NCI-H345 treated with DMSO at 0.1 percent for 48 hours (cell line): ENCODE data around the gene AHDC1.

Experiments
- DNase-seq: peaks from one replicate; lab custom pipeline; 2025; ENCODE audit not compliant: unreplicated experiment; lab: John Stamatoyannopoulos, UW

Gene AHDC1

GRCh38 chr1:27566462-27567145 is 37.3 kb downstream of the AHDC1 start:
- DNase-seq = no peak

- no peak for DNase-seq
Measured at GRCh38 chr1:27564710-27565649, 39.0 kb downstream of the AHDC1 start.

- DNase-seq = no peak
Measured at GRCh38 chr1:27563591-27564471, 40.1 kb downstream of the AHDC1 start.

GRCh38 chr1:27563341-27563590 is 40.7 kb downstream of the AHDC1 start:
- DNase-seq = no peak

- no peak for DNase-seq
Measured at GRCh38 chr1:27562534-27563340, 41.2 kb downstream of the AHDC1 start.

- no peak for DNase-seq
Measured at GRCh38 chr1:27562021-27562420, 41.9 kb downstream of the AHDC1 start.

GRCh38 chr1:27561124-27561899 is 42.6 kb downstream of the AHDC1 start:
- no peak for DNase-seq

GRCh38 chr1:27560268-27561123 is 43.4 kb downstream of the AHDC1 start:
- no peak for DNase-seq

- no peak for DNase-seq
Measured at GRCh38 chr1:27559466-27560030, 44.4 kb downstream of the AHDC1 start.

GRCh38 chr1:27557596-27558340 is 46.2 kb downstream of the AHDC1 start:
- no peak for DNase-seq

GRCh38 chr1:27556781-27557595 is 47.0 kb downstream of the AHDC1 start:
- DNase-seq = peak; percentile 23

- DNase-seq = no peak
Measured at GRCh38 chr1:27556435-27556780, 47.5 kb downstream of the AHDC1 start.

- DNase-seq = no peak
Measured at GRCh38 chr1:27555700-27556424, 48.1 kb downstream of the AHDC1 start.

GRCh38 chr1:27554759-27555699 is 48.9 kb downstream of the AHDC1 start:
- DNase-seq = no peak

GRCh38 chr1:27554293-27554692 is 49.7 kb downstream of the AHDC1 start:
- no peak for DNase-seq
